Natural killer cell treated with Interleukin-12 subunit alpha and Interleukin-12 subunit beta and Interleukin-15 and Interleukin-18, amount 100 ng/mL, for 72 hours (primary cell): ENCODE measurements around the gene WDR93. TPM values are rescaled to one million over a fixed set of nuclear protein-coding genes. Genes with fewer than 3 reads are reported as not detected.

Source experiments
- ATAC-seq, 2 donors: fragments of 150-1000 bp; cut with Tn5 transposase in 1 of 2; sonication (Bioruptor Pico), chemical (Tn5 transposase) in 1 of 2; 2 replicates each; pipeline ENCODE4 v1.10.0; 2021
- DNase-seq: peaks from one replicate; pipeline ENCODE4 v3.0.0; 2022; ENCODE audit warnings: low spot score
- H3K27ac Mint-ChIP-seq, 2 donors: 1 replicate in 1 of 2; 2 replicates in 1 of 2; pipeline ENCODE4 v1.8.0; 2022; ENCODE audit warnings: mixed read lengths in 2 of 2, mild to moderate bottlenecking in 1 of 2, moderate library complexity in 1 of 2
- H3K27me3 Mint-ChIP-seq, 2 donors: 1 replicate in 1 of 2; 2 replicates in 1 of 2; pipeline ENCODE4 v1.8.0; 2022; ENCODE audit warnings: mixed read lengths in 2 of 2
- H3K36me3 Mint-ChIP-seq: one replicate; pipeline ENCODE4 v1.8.0; 2022; ENCODE audit warnings: mixed read lengths
- H3K4me1 Mint-ChIP-seq, 2 donors: 1 replicate in 1 of 2; 2 replicates in 1 of 2; pipeline ENCODE4 v1.8.0; 2022; ENCODE audit warnings: low read depth in 2 of 2, mixed read lengths in 2 of 2, mild to moderate bottlenecking in 1 of 2
- H3K4me3 Mint-ChIP-seq: one replicate; pipeline ENCODE4 v1.8.0; 2022; ENCODE audit warnings: mixed read lengths
- H3K9me3 Mint-ChIP-seq: 2 replicates; pipeline ENCODE4 v1.8.0; 2022; ENCODE audit warnings: mixed read lengths
- total RNA-seq, 2 donors: library from RNA; stranded (reverse); gene quantifications; one replicate each; pipeline ENCODE4 v1.2.3, GENCODE V29; 2022

WDR93 gene
- total RNA-seq = not detected

- peak; percentile 95 to 97 for ATAC-seq
- Mint-ChIP-seq H3K27ac (peak within 1 kb of the TSS; percentile 70 to 84), H3K4me3 (peak within 1 kb of the TSS; percentile 88)
Observed at GRCh38 chr15:89690276-89691218, at the start of gene WDR93, which contains the start of gene PEX11A. WDR93 (plus strand) TSS chr15:89690811; CDS start chr15:89701747, 10,936 bp downstream. PEX11A (minus strand) TSS chr15:89690754; CDS start chr15:89690632, 122 bp downstream.

GRCh38 chr15:89641053-89641452 is 49.6 kb upstream of the WDR93 start:
- ATAC-seq = no peak
- no peaks in the 10 kb centered on the region for H3K9me3 Mint-ChIP-seq
- H3K4me3 Mint-ChIP-seq = no peak overlapping the region

More at GRCh38 chr15:89690276-89691218, at the start of gene WDR93, which contains the start of gene PEX11A:
- H3K9me3 Mint-ChIP-seq = no peaks in the 10 kb centered on the region
- peaks cover 2% of the 10 kb centered on the region for H3K36me3 Mint-ChIP-seq
- H3K4me1 Mint-ChIP-seq = peaks cover 4 to 15% of the 10 kb centered on the region in 2 donors
- H3K27me3 Mint-ChIP-seq = peaks cover 0 to 4% of the 10 kb centered on the region in 2 donors
- peak; percentile 84 for DNase-seq

GRCh38 chr15:89642106-89642505 is 48.5 kb upstream of the WDR93 start:
- no peaks in the 10 kb centered on the region for H3K27me3 Mint-ChIP-seq
- DNase-seq (no peak), ATAC-seq (no peak)
- no peaks in the 10 kb centered on the region for H3K9me3 Mint-ChIP-seq
- H3K4me1 Mint-ChIP-seq = peaks cover 0 to 5% of the 10 kb centered on the region in 2 donors
- H3K36me3 Mint-ChIP-seq = no peaks in the 10 kb centered on the region
- H3K4me3 Mint-ChIP-seq = no peak overlapping the region
- H3K27ac Mint-ChIP-seq = no peak overlapping the region

More at GRCh38 chr15:89641053-89641452, 49.6 kb upstream of the WDR93 start:
- no peak overlapping the region for H3K27ac Mint-ChIP-seq
- no peaks in the 10 kb centered on the region for H3K27me3 Mint-ChIP-seq
- H3K36me3 Mint-ChIP-seq = no peaks in the 10 kb centered on the region
- peaks cover 0 to 4% of the 10 kb centered on the region in 2 donors for H3K4me1 Mint-ChIP-seq
- DNase-seq = no peak

GRCh38 chr15:89645680-89646079 is 44.9 kb upstream of the WDR93 start:
- Mint-ChIP-seq H3K9me3 (no peaks in the 10 kb centered on the region), H3K4me3 (no peak overlapping the region), H3K27me3 (no peaks in the 10 kb centered on the region)

GRCh38 chr15:89646416-89647141 is 44.0 kb upstream of the WDR93 start:
- H3K4me3 Mint-ChIP-seq = no peak overlapping the region
- no peak for DNase-seq
- no peak overlapping the region for H3K27ac Mint-ChIP-seq
- peaks cover 0 to 4% of the 10 kb centered on the region in 2 donors for H3K4me1 Mint-ChIP-seq
- ATAC-seq = no peak
- no peaks in the 10 kb centered on the region for H3K9me3 Mint-ChIP-seq
- no peaks in the 10 kb centered on the region for H3K27me3 Mint-ChIP-seq
- H3K36me3 Mint-ChIP-seq = no peaks in the 10 kb centered on the region

More at GRCh38 chr15:89645680-89646079, 44.9 kb upstream of the WDR93 start:
- ATAC-seq (peak in 1 of 2 donors; percentile 19), DNase-seq (no peak)
- no peaks in the 10 kb centered on the region for H3K36me3 Mint-ChIP-seq
- peaks cover 0 to 8% of the 10 kb centered on the region in 2 donors for H3K4me1 Mint-ChIP-seq
- no peak overlapping the region for H3K27ac Mint-ChIP-seq

- Mint-ChIP-seq H3K9me3 (no peaks in the 10 kb centered on the region), H3K27ac (peak overlapping the region in 1 of 2 donors; percentile 31), H3K27me3 (no peaks in the 10 kb centered on the region), H3K4me3 (no peak overlapping the region), H3K4me1 (peaks cover 0 to 4% of the 10 kb centered on the region in 2 donors), H3K36me3 (no peaks in the 10 kb centered on the region)
- DNase-seq (no peak), ATAC-seq (peak; percentile 61 to 72)
Observed at GRCh38 chr15:89647191-89647851, 43.3 kb upstream of the WDR93 start.

- Mint-ChIP-seq H3K9me3 (no peaks in the 10 kb centered on the region), H3K4me3 (no peak overlapping the region), H3K27ac (no peak overlapping the region), H3K27me3 (peaks cover 4 to 6% of the 10 kb centered on the region in 2 donors), H3K36me3 (no peaks in the 10 kb centered on the region), H3K4me1 (peaks cover 0 to 4% of the 10 kb centered on the region in 2 donors)
- DNase-seq = no peak
- peak in 1 of 2 donors; percentile 1 for ATAC-seq
Observed at GRCh38 chr15:89648106-89649012, 42.3 kb upstream of the WDR93 start.

- no peak overlapping the region for H3K4me3 Mint-ChIP-seq
- ATAC-seq = peak in 1 of 2 donors; percentile 4
Observed at GRCh38 chr15:89649013-89649625, 41.5 kb upstream of the WDR93 start.

GRCh38 chr15:89649716-89650115 is 40.9 kb upstream of the WDR93 start:
- H3K4me3 Mint-ChIP-seq = no peak overlapping the region
- no peaks in the 10 kb centered on the region for H3K36me3 Mint-ChIP-seq
- no peak for ATAC-seq
- H3K9me3 Mint-ChIP-seq = no peaks in the 10 kb centered on the region
- H3K4me1 Mint-ChIP-seq = peaks cover 4 to 10% of the 10 kb centered on the region in 2 donors
- no peak for DNase-seq
- peaks cover 9 to 16% of the 10 kb centered on the region in 2 donors for H3K27me3 Mint-ChIP-seq
- no peak overlapping the region for H3K27ac Mint-ChIP-seq

More at GRCh38 chr15:89649013-89649625, 41.5 kb upstream of the WDR93 start:
- Mint-ChIP-seq H3K4me1 (peaks cover 0 to 4% of the 10 kb centered on the region in 2 donors), H3K27me3 (peaks cover 4 to 10% of the 10 kb centered on the region in 2 donors), H3K27ac (no peak overlapping the region), H3K9me3 (no peaks in the 10 kb centered on the region), H3K36me3 (no peaks in the 10 kb centered on the region)
- DNase-seq = no peak

- DNase-seq = no peak
- peaks cover 10 to 13% of the 10 kb centered on the region in 2 donors for H3K4me1 Mint-ChIP-seq
- peaks cover 17 to 36% of the 10 kb centered on the region in 2 donors for H3K27me3 Mint-ChIP-seq
- H3K36me3 Mint-ChIP-seq = no peaks in the 10 kb centered on the region
- no peak for ATAC-seq
- no peaks in the 10 kb centered on the region for H3K9me3 Mint-ChIP-seq
- no peak overlapping the region for H3K4me3 Mint-ChIP-seq
- H3K27ac Mint-ChIP-seq = no peak overlapping the region
Observed at GRCh38 chr15:89652131-89652530, 38.5 kb upstream of the WDR93 start.

- Mint-ChIP-seq H3K27ac (no peak overlapping the region), H3K4me3 (no peak overlapping the region), H3K27me3 (peaks cover 17 to 36% of the 10 kb centered on the region in 2 donors), H3K9me3 (no peaks in the 10 kb centered on the region), H3K36me3 (no peaks in the 10 kb centered on the region), H3K4me1 (peaks cover 10% of the 10 kb centered on the region in 2 donors)
- DNase-seq (no peak), ATAC-seq (no peak)
Observed at GRCh38 chr15:89652666-89653065, 37.9 kb upstream of the WDR93 start.

GRCh38 chr15:89653578-89653977 is 37.0 kb upstream of the WDR93 start:
- no peaks in the 10 kb centered on the region for H3K9me3 Mint-ChIP-seq
- no peak overlapping the region for H3K27ac Mint-ChIP-seq
- H3K4me1 Mint-ChIP-seq = peaks cover 10% of the 10 kb centered on the region in 2 donors
- no peak for ATAC-seq
- peaks cover 17 to 36% of the 10 kb centered on the region in 2 donors for H3K27me3 Mint-ChIP-seq
- H3K4me3 Mint-ChIP-seq = no peak overlapping the region
- DNase-seq = no peak
- no peaks in the 10 kb centered on the region for H3K36me3 Mint-ChIP-seq
